Vagina (tissue), 2 donors: ENCODE data around the gene CAPZB. TPM values are rescaled to one million over a fixed set of nuclear protein-coding genes. Genes with fewer than 3 reads are reported as not detected.
"Not testable (repeated sequence)": the region's sequence is repeated elsewhere in the genome, so short reads cannot be mapped to it uniquely, and the experiment has no call there.

Experiments used
- DNase-seq, 2 donors: peaks; one replicate each; pipeline ENCODE4 v3.0.0-alpha.2; 2017; ENCODE audit errors: extremely low spot score in 2 of 2
- H3K27ac ChIP-seq: fragments of 200-600 bp; sonication (generic); one replicate; pipeline ENCODE4 v1.5.1; 2019
- H3K27me3 ChIP-seq: fragments of 200-600 bp; sonication (generic); one replicate; pipeline ENCODE4 v1.5.1; 2019
- H3K36me3 ChIP-seq, 2 donors: fragments of 200-600 bp; sonication (generic); one replicate each; pipeline ENCODE4 v1.5.1; 2017 to 2019
- H3K4me1 ChIP-seq: fragments of 200-600 bp; sonication (generic); one replicate; pipeline ENCODE4 v1.5.1; 2019
- H3K4me3 ChIP-seq, 2 donors: fragments of 200-600 bp; sonication (generic); 1 replicate in 1 of 2; 2 replicates in 1 of 2; pipeline ENCODE4 v1.5.1; 2016 to 2019
- H3K9me3 ChIP-seq: fragments of 200-600 bp; sonication (generic); one replicate; pipeline ENCODE4 v1.5.1; 2019
- POLR2A ChIP-seq, 2 donors: fragments of 450-650 bp; IDR thresholded peaks; one replicate each; pipeline ENCODE4 v1.6.1; 2017; ENCODE audit warnings: antibody characterized with exemption in 2 of 2, mild to moderate bottlenecking in 2 of 2, moderate library complexity in 2 of 2
- POLR2AphosphoS5 ChIP-seq, 2 donors: sonication (generic); formaldehyde crosslinking; IDR thresholded peaks; one replicate each; pipeline ENCODE4 v1.9.0; 2017; ENCODE audit warnings: antibody characterized with exemption in 2 of 2, mild to moderate bottlenecking in 2 of 2, low read depth in 1 of 2; ENCODE audit not compliant: insufficient read depth in 1 of 2
- intact Hi-C: fragments of 100-400 bp; cut with DNase I; formaldehyde crosslinking; loops from one replicate; pipeline ENCODE4 v1.15.1; 2023
- total RNA-seq: library from RNA; depleted of rRNA; stranded (reverse); fragments of >200 nt; gene quantifications from one replicate; pipeline ENCODE4 v1.2.3, GENCODE V29; 2016
- TF ChIP-seq, protein P1 (sequence below), 3 experiments: fragments of 450-650 bp in 2 of 3; fragments of 200-600 bp in 1 of 3; sonication (generic) in 1 of 3; IDR thresholded peaks; one replicate each; pipeline ENCODE4 v1.5.1; 2017 to 2019; ENCODE audit warnings: antibody characterized with exemption in 3 of 3, mild to moderate bottlenecking in 2 of 3, moderate library complexity in 2 of 3

The CAPZB gene
- total RNA-seq, 1 donor from 2014 or later = 152 TPM

DNA sequence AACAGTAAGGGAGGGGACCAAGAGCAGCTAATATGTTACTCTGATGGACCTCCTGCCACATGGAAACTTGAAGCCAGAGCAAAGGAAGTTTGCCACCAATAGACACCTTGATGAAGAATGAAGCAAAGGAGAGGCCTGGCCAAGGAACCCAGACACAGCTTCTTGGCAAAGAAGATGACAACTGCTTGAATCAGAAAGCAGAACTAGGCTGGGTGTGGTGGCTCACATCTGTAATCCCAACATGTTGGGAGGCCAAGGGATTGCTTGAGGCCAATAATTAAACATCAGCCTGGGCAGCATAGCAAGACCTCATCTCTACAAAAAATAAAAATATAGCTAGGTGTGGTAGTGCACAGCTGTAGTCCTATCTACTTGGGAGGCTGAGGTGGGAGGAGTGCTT is 31.7 kb upstream of the CAPZB start:
- intact Hi-C loops = no loop called here
- H3K27ac ChIP-seq = no peak overlapping the region
- TF ChIP-seq, protein P1, sequence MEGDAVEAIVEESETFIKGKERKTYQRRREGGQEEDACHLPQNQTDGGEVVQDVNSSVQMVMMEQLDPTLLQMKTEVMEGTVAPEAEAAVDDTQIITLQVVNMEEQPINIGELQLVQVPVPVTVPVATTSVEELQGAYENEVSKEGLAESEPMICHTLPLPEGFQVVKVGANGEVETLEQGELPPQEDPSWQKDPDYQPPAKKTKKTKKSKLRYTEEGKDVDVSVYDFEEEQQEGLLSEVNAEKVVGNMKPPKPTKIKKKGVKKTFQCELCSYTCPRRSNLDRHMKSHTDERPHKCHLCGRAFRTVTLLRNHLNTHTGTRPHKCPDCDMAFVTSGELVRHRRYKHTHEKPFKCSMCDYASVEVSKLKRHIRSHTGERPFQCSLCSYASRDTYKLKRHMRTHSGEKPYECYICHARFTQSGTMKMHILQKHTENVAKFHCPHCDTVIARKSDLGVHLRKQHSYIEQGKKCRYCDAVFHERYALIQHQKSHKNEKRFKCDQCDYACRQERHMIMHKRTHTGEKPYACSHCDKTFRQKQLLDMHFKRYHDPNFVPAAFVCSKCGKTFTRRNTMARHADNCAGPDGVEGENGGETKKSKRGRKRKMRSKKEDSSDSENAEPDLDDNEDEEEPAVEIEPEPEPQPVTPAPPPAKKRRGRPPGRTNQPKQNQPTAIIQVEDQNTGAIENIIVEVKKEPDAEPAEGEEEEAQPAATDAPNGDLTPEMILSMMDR (IDR thresholded peaks at IDR 0.05) = no peak
- no peak for TF ChIP-seq POLR2A (IDR thresholded peaks at IDR 0.05)
- no peak for TF ChIP-seq POLR2AphosphoS5 (IDR thresholded peaks at IDR 0.05; ENCODE audit: insufficient read depth in 1 of 2, low read depth in 1 of 2)

DNA sequence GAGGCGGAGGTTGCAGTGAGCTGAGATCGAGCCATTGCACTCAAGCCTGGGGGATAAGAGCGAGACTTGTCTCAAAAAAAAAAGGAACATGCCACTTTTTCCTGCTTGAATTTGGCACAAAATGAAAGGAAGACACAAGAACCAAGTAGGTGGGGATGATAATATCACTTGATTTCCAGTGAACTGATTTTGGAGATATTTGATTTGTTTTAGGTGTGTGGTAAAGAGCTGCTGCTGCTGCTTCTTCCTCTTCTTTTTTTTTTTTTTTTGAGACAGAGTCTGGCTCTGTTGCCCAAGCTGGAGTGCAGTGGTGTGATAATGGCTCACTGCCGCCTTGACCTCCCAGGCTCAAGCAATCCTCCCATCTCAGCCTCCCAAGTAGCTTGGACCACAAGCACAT is 29.9 kb upstream of the CAPZB start:
- Histone ChIP-seq H3K4me3 (no peak overlapping the region), H3K27me3 (no peaks in the 10 kb centered on the region), H3K27ac (peak overlapping the region; percentile 66), H3K4me1 (peaks cover 9% of the 10 kb centered on the region), H3K36me3 (no peaks in the 10 kb centered on the region), H3K9me3 (no peaks in the 10 kb centered on the region)
- intact Hi-C loops = no loop called here
- TF ChIP-seq POLR2A (IDR thresholded peaks at IDR 0.05) (no peak), POLR2AphosphoS5 (IDR thresholded peaks at IDR 0.05; ENCODE audit: insufficient read depth in 1 of 2, low read depth in 1 of 2) (no peak)
- TF ChIP-seq, protein P1 (IDR thresholded peaks at IDR 0.05) = no peak
- no peak for DNase-seq

More for the DNA sequence above, 31.7 kb upstream of the CAPZB start:
- Histone ChIP-seq H3K4me3 (no peak overlapping the region), H3K36me3 (no peaks in the 10 kb centered on the region), H3K9me3 (no peaks in the 10 kb centered on the region), H3K27me3 (no peaks in the 10 kb centered on the region), H3K4me1 (peaks cover 9% of the 10 kb centered on the region)
- no peak for DNase-seq

DNA sequence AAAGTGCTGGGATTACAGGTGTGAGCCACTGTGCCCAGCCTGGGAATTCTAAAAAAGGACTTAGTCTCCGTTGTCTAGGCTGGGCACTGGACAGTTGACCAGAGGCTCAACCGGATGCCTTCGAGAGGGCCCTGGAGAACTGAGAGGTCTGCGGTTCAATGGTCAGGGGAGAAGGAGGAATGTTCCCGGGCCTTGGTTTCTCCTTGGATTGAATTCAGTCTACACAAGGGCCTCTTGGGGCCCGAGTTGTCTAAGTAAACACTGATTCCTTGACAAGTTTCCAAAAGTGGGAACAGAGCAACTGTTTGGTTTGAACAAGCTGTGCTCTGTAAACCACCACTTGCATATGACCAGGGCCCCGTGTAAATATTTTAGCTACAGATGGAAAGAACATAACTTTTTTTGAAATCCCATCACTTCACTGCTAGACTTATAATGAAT is 29.1 kb upstream of the CAPZB start:
- H3K27ac ChIP-seq = peak overlapping the region; percentile 73
- peaks cover 10% of the 10 kb centered on the region for H3K4me1 ChIP-seq
- no peaks in the 10 kb centered on the region for H3K36me3 ChIP-seq
- TF ChIP-seq, protein P1 (IDR thresholded peaks at IDR 0.05) = no peak
- peak in 1 of 2 donors; percentile 60 for TF ChIP-seq POLR2AphosphoS5 (IDR thresholded peaks at IDR 0.05; ENCODE audit: insufficient read depth in 1 of 2, low read depth in 1 of 2)
- TF ChIP-seq POLR2A (IDR thresholded peaks at IDR 0.05) = no peak
- no peaks in the 10 kb centered on the region for H3K27me3 ChIP-seq
- H3K9me3 ChIP-seq = no peaks in the 10 kb centered on the region
- no peak for DNase-seq
- H3K4me3 ChIP-seq = no peak overlapping the region
- intact Hi-C loops = loop anchor here (1.0 kb wide), 1 partner anchor 8 kb away; no protein-coding TSS in a partner anchor

DNA sequence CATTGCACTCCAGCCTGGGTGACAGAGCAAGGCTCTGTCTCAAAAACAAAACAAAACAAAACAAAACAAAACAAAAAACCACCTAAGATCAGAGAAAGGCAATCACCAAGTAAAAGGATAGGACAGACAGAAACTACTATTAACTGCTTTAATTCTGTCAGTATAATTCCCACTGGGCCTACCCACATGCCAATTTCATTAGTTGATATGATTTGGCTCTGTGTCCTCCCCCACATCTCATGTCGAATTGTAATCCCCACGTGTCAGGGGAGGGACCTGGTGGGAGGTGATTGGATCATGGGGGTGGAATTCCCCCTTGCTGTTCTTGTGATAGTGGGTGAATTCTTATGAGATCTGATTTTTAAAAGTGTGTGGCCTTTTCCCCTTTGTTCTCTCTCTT is 27.2 kb upstream of the CAPZB start:
- no peak for TF ChIP-seq POLR2A (IDR thresholded peaks at IDR 0.05)
- intact Hi-C loops = no loop called here
- H3K27ac ChIP-seq = peak overlapping the region; percentile 73
- no peaks in the 10 kb centered on the region for H3K9me3 ChIP-seq
- no peak overlapping the region for H3K4me3 ChIP-seq
- no peaks in the 10 kb centered on the region for H3K36me3 ChIP-seq
- no peaks in the 10 kb centered on the region for H3K27me3 ChIP-seq
- peaks cover 20% of the 10 kb centered on the region for H3K4me1 ChIP-seq
- DNase-seq = no peak

DNA sequence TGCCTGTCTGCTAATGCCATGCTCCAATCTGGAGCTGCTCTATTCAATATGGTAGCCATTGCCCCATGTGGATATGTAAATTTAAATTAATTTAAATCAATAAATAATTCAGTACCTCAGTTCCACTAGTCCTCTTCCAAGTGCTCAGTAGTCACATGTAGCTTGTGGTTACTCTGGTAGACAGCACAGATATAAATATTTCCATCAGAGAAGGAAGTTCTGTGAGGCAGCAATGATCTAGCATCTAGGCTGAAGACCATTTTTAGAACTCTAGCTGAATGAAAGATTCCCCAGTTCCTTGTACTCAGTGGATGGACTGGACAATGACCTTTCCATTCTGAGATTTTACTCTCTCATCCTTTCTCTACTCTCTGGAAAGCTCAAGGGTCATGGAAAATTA is 25.8 kb upstream of the CAPZB start:
- Histone ChIP-seq H3K27ac (no peak overlapping the region), H3K27me3 (no peaks in the 10 kb centered on the region), H3K4me1 (peaks cover 23% of the 10 kb centered on the region)

DNA sequence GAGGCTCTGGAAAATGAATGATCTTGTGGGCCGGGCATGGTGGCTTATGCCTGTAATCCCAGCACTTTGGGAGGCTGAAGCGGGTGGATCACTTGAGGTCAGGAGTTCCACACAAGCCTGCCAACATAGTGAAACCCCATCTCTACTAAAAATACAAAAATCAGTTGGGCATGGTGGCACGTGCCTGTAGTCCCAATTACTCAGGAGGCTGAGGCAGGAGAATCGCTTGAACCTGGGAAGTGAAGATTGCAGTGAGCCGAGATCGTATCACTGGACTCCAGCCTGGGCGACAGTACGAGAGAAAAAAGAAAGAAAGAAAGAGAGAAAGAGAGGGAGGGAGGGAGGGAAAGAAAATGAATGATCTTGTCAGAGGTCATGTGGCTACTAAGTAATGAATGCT is 24.3 kb upstream of the CAPZB start:
- Histone ChIP-seq H3K27ac (peak overlapping the region; percentile 60), H3K4me1 (peaks cover 33% of the 10 kb centered on the region)
- DNase-seq, H3K27me3 ChIP-seq, intact Hi-C loops, H3K4me3 ChIP-seq, H3K36me3 ChIP-seq, H3K9me3 ChIP-seq: not testable (repeated sequence)

More for the DNA sequence above, 25.8 kb upstream of the CAPZB start:
- no peaks in the 10 kb centered on the region for H3K9me3 ChIP-seq
- TF ChIP-seq, protein P1 (IDR thresholded peaks at IDR 0.05) = no peak
- TF ChIP-seq POLR2A (IDR thresholded peaks at IDR 0.05) (no peak), POLR2AphosphoS5 (IDR thresholded peaks at IDR 0.05; ENCODE audit: insufficient read depth in 1 of 2, low read depth in 1 of 2) (no peak)
- no peak for DNase-seq
- intact Hi-C loops = no loop called here
- H3K36me3 ChIP-seq = no peaks in the 10 kb centered on the region
- H3K4me3 ChIP-seq = no peak overlapping the region
